Cardiac septum (tissue), 1 donor: ENCODE data around the gene CARD10. TPM values are rescaled to one million over a fixed set of nuclear protein-coding genes. Genes with fewer than 3 reads are reported as not detected.

Experiments used
- DNase-seq: peaks from one replicate; pipeline ENCODE4 v3.0.0-alpha.2; 2020; ENCODE audit warnings: low spot score
- intact Hi-C: fragments of 100-400 bp; cut with DNase I; formaldehyde crosslinking; loops from one replicate; pipeline ENCODE4 v1.14.0; 2022
- total RNA-seq: library from RNA; stranded (reverse); fragmentation: NEBNext Ultra II Directional; extraction: Animal tissue kit (Norgen Biotek cat#: 25700); gene quantifications from one replicate; pipeline ENCODE4 v1.2.1, GENCODE V29; 2021
- donor health status: DM: no; HTN: no; CAD: no.

The CARD10 gene
- total RNA-seq, 1 donor from 2014 or later: 6.0 TPM

DNA sequence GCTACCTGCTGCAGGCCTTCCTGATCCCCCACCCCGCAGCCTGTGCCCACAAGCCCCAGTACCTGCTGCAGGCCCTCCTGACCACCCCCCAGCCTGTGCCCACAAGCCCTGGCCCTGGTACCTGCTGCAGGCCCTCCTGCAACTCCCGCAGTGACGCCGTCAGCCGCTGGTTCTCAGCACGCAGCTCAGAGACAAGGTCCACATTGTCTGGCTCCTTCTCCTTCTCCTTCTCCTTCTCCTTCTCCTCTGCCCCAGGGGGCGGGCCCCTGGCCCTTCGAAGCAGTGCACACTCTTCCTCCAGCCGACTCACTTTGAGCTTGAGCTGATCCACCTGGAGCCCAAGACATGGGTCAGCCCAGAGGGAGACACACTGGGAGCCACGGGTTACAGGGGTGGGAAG, 9.1 kb downstream of the CARD10 start:
- intact Hi-C loops: no loop called here
- no peak for DNase-seq

- DNase-seq: no peak
- intact Hi-C loops: no loop called here
These were observed 10.0 kb downstream of the CARD10 start for GRCh38 chr22:37509059-37509860.

GRCh38 chr22:37508431-37508992, 10.7 kb downstream of the CARD10 start:
- DNase-seq: no peak

GRCh38 chr22:37507731-37508130, 11.5 kb downstream of the CARD10 start:
- intact Hi-C loops: no loop called here
- DNase-seq: no peak

More at GRCh38 chr22:37508431-37508992, 10.7 kb downstream of the CARD10 start:
- intact Hi-C loops: no loop called here

DNA sequence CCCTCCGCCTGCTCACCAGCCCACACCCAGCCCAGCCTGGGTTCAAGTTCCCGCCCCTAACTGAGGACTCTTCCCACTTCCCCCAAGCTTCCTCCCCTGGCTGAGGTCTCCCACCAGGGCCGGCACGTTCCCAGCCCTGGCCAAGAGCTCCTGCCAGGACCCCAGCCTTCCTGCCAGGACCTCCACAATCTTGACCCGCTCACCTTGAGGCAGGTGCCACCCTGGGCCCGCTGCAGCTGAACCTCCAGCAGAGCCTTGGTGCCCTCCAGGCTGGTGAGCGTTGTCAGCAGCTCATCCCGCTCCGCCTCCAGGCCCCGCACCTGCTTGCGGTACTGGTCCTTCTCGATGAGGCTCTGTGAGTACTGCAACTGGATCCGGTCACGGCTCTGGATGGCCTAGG, 13.2 kb downstream of the CARD10 start:
- DNase-seq: no peak
- intact Hi-C loops: no loop called here

DNA sequence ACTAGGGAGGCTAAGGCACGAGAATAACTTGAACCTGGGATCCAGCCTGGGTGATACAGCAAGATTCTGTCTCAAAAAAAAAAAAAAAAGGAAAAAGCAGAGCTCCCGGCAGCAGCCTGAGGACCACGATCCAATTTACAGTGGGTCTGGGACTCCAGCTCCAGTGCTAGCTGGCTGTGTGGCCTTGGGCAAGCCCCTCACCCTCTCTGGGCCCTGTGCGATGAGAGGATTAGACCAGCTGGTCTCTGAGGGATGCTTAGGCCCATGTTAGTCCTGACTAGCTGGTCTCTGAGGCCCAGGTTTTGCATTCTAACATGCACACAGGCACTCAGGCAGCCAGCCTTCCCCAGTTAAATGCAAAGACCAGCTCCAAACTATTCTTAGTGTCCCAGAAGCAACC, 13.7 kb downstream of the CARD10 start:
- intact Hi-C loops: no loop called here
- DNase-seq: no peak

DNA sequence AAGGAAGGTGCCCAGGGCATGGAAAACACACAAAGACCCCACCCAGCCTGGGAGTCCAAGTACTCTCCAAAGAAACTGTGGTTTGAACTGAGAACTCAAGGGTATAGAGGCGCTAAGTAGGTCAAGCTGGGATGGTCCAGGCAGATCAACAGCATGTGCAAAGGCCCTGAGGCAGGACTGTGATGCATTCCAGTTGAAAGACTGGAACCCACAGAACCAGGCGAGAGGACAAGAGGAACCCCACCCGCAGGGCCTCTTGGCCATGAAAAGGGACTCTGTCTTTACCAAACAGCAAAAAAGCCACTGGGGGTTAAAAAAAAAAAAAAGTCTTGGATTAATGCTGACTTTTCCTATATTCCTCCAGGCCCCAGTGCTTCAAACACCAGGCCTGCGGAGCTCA, 14.3 kb downstream of the CARD10 start:
- no peak for DNase-seq
- intact Hi-C loops: no loop called here

DNA sequence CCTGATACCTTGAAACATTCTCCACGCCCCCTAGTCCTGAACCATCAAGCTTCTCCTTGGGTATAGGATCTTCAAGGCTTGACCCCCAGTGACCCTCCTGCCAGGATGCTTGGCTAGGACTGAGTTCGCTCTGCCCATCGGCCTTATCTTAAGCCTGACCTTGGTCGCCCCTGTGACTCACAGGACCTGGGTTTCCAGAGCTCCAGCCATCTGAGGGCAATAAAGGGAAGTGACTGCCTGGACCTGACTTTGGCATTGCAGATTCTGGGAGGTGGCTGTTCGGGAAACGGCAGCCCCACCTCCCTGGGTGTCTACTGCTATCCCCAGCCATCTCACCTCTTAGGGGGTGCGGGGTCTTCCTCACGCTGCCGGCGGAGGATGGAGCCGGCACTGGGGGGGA, 15.4 kb downstream of the CARD10 start:
- intact Hi-C loops: no loop called here
- DNase-seq: no peak

GRCh38 chr22:37503183-37503683, 16.0 kb downstream of the CARD10 start:
- DNase-seq: no peak
- intact Hi-C loops: no loop called here

- DNase-seq: no peak
- intact Hi-C loops: no loop called here
These were observed 16.7 kb downstream of the CARD10 start for GRCh38 chr22:37502342-37503182.

- DNase-seq: no peak
- intact Hi-C loops: no loop called here
These were observed 17.4 kb downstream of the CARD10 start for GRCh38 chr22:37501610-37502341.

DNA sequence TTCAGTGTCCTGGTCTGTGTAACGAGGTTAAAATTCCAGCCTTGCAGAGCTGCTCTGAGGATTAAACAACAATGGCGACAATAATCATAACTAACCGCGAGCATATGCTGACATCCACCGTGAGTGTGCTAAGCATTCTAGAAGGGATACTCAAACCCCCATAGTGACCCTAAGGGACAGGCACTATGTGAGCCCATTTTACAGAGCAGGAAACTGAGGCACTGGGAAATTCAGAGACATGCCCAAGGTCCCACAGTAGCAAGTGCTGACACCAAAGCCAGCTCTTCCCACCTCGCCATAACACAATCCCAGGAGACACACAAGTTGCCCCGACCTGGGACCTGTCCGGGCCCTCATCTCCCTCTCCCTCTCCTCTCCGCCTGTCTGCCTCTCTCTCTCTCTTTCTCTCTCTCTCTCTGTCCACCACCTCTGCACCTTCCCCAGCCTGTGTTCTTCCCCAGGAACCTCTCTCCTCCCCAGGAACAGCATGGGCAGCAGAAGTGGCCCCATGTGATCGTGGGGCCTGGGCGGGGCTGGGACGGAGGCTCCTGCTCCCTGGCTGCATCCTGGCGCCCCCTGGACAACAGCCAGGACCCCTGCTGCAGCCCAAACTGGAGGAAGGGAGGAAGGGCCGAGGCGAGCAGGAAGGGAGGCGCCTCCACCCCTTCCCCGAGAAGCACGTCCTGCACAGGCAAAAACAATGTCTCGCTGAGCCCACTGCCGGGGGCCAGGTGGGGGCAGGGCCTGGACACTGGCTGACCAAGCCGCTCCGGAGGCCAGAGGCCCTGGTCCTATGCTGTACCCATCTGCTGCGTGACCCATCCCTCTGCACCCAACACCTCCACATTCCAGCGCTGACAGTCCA, 18.2 kb downstream of the CARD10 start:
- intact Hi-C loops: no loop called here
- no peak for DNase-seq

DNA sequence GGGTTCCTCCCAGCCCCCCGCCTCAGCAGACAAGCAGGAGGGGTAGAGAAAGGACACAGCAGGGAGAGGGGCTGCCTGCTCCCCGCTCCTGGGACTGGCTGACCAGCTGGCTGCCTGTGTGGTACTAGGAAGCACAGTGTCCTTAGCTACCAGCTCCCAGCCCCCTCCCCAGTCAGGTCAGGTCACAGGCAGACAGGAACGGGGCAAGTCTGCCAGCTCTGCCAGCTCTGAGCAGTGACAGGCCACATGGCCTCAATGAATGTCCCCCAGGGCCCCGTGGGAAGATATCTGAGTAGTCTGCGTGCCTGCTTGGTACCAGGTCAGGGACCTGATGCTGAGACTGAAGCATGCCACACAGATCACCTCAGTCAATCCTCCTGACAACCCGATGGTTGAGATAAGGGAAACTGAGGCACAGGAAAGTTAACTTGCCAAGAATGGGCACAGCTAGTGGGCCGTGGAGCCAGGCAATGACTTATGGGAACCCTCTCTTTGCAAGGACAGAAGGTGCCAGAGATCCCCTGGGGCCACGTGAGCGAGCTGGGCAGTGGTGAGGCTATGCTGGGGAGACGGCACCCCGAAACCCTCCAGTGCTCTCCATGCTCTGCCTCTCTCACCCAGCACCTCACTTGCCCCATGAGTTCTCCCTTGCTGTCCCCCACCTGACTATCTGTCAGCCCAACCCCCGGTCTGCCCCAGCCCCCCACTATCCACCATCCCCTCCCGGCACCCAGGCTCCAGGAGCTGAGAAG, 19.2 kb downstream of the CARD10 start:
- no peak for DNase-seq
- intact Hi-C loops: no loop called here

- no peak for DNase-seq
- intact Hi-C loops: no loop called here
These were observed 20.0 kb downstream of the CARD10 start for GRCh38 chr22:37499027-37499707.

DNA sequence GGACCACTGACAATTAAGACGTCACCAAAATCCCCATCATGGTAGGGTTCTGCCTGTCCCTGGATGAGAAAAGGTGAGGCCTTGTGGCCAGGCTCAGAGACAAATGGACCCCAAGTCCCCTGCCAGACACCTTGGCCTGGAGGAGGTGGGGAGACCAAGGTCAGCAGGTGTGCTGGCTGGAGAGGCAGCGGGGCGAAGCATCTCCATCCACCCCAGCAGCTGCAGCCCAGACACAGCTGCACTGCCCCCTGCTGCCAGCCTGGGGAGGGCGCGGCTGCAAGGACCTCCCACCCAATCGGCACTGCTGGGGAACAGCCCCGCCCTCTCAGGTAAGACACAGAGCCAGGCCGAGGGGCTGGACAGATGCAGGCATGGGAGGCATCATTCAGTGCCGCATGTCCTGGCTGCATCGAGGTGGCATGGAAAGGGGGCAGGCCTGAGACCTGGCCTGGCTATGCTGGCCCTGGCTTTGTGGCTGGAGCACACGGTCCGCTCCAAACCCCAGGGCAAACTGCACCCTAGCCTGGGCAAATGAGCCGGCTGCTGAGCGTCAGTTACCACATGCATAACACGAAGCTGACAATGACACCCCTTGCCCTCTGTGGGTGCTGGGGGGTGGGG, 20.8 kb downstream of the CARD10 start:
- no peak for DNase-seq
- intact Hi-C loops: no loop called here

GRCh38 chr22:37497062-37497599, 22.1 kb downstream of the CARD10 start:
- intact Hi-C loops: no loop called here
- no peak for DNase-seq

DNA sequence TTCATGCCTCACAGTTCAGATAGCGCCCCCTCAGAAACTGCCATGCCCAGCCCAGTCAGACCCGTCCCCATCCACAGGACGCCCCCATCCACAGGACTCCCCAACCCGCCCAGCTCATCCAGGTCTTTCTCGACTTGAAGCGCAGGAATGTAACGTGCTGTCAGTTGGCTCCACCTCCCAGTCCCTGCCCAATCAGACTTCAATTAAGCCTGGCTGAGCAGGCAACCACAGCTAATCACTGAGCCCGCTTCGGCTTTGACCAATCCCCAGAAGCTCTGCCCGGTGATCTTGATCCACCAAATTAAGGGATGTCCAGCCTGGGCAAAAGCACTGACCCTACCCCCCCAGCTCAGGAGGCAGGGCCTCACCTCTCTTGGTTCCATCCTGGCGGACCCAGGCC, 22.6 kb downstream of the CARD10 start:
- DNase-seq: no peak
- intact Hi-C loops: no loop called here
